Stimulated activated CD4-positive, alpha-beta T cell treated with anti-CD3 and anti-CD28 coated beads, Interleukin-2, amount 100 ng/mL, for 4 hours (primary cell): ENCODE measurements around the gene SRP14.
"Not testable (repeated sequence)": the region's sequence is repeated elsewhere in the genome, so short reads cannot be mapped to it uniquely, and the experiment has no call there.

Source experiments
- DNase-seq: peaks from one replicate; pipeline ENCODE4 v3.0.0-alpha.2; 2020; ENCODE audit warnings: low read depth

Gene SRP14

DNA sequence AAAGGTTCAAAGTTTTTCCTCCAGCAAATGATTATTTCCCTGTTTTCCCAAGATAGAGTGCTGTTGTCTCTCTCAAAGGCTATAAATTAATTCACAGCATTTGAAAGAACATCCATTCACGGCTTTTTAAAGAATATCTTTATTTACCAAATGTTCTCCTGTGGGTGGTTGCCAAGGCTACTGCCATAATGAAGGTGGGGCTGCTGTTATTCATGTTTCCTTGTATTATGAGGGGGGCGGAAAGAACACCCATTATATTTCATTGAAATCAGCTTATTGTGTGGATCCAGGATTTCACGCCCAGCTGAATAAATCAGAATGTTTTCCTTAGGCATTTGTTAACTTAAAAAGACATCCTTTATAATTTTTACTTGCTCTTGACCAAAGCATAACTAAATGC, 10.1 kb downstream of the SRP14 start:
- DNase-seq = no peak

DNA sequence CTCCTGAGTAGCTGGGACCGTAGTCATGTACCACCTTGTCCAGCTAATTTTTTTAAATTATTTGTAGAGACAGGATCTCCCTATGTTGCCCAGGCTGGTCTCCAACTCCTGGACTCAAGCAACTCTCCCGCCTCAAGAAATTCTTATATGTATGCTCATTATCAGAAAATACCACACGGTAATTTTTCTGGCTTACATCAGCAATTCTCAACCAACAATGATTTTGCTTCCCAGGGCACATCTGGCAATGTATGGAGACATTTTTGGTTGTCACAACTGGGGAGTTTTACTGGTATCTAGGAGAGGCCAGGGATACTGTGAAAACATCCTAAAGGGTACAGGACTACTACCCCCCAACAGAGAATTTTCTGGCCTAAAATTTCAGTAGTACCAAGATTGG, 10.8 kb downstream of the SRP14 start:
- no peak for DNase-seq

DNA sequence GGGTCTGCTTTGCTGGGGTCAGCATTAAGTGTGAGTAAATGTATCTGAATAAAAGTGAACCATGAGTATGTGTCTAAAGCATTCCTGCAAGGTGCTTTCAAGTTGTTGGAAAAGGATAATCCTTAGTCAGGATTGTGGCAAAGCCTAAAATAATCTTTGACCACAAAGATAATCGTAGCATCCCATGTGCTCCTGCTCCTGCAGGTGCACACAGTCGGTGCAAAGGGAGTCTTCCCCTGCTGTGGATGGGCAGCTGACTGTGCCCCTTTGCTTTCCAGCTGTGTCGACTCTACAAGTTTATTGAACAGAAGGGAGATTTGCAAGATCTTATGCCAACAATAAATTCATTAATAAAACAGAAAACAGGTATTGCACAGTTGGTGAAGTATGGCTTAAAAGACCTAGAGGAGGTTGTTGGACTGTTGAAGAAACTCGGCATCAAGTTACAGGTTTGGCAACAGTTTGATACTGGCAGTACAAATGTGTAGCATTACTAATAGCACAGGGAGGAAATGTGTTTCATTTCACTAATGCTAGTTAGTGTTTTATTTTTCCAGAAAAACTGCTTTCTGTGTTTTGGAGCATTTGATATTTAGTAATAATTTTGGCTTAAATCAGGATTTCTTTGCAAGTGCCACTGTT, 22.6 kb downstream of the SRP14 start:
- DNase-seq = no peak

DNA sequence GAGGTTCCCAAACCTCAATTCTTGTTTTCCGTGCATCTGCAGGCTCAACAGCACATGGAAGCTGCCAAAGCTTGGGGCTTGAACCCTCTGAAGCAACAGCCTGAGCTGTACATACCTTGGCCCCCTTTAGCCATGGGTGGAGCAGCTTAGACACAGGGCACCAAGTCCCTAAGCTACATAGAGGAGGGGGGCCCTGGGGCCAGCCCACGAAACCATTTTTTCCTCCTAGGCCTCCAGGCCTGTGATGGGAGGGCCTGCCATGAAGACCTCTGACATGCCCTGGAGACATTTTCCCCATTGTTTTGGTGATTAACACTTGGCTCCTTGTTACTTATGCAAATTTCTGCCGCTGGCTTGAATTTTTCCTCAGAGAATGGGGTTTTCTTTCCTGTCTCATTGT, 24.6 kb downstream of the SRP14 start:
- no peak for DNase-seq

DNA sequence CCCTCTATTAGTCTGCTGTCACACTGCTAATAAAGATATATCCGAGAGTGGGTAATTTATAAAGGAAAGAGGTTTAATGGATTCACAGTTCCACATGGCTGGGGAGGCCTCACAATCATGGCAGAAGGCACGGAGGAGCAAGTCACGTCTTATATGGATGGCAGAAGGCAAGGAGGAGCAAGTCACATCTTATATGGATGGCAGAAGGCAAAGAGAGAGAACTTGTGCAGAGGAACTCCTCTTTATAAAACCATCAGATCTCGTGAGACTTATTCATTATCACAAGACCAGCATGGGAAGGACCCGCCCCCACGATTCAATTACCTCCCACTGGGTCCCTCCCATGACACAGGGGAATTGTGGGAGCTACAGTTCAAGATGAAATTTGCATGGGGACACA, 25.6 kb downstream of the SRP14 start:
- not testable (repeated sequence) for DNase-seq

DNA sequence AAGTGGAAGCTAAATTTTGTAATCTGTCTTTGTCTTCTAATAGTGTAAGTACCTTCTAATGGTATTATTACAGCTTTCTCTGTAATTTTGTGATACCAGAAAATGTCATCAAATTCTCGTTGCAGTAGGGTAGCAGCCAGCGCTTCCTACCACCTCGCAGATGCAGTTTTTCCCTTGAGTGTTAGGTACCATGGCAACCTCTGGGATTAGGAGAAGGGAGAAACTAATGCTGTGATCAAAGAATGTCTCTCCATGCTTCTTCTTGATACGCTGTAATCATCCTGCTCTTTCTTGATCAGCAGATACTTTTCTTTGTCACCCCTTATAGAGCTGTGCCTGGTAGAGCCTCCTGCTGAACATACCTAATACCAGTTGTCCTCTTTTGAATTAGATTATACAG, 27.7 kb downstream of the SRP14 start:
- no peak for DNase-seq

DNA sequence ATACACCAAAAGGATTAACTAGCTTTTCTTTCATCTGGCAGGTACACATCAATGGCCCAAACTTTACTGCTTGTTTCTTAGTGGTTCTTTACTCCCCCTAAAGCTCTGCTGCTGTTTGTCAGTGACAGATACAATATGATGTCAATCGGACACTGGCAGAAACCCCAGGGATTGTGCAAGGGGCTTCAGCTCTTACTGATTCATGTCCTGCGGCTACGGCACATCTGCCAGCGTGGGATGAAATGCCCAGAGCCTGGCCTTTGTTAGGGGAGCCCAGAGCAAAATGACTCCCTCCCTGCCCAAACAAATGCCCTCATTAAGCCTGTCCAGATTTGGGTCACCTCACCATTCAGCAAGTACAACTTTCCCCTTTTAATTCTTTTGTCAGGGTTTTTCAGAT, 28.3 kb downstream of the SRP14 start:
- DNase-seq = no peak

DNA sequence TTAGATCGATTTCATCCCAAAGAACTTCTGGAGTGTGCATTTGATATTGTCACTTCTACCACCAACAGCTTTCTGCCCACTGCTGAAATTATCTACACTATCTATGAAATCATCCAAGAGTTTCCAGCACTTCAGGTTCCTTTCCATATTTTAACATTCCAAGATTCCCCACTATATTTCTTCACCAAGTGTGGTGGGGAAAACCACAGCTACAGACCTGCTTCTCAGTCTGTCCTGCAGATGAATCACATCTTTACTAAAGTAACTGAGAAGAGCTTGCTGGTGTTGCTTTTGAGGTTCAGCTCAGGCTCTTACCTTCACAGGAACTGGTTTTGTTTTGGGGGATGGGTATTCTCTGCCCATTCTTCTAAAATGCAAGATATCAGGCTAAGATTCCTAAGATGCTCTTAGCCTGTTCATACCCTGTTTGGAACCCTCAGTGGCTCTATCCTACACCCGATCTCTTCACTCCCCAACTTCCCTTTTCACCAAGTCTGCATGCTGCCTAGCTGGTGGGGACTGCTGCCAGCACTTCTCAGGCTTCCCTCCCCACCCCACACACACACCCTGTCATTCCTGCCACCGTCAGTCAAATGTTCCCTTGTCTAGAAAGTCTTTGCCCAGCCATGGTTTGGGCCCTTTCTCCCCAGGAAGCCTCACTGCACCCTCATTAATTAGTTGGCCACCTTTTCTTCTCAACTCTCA, 30.8 kb downstream of the SRP14 start:
- no peak for DNase-seq

DNA sequence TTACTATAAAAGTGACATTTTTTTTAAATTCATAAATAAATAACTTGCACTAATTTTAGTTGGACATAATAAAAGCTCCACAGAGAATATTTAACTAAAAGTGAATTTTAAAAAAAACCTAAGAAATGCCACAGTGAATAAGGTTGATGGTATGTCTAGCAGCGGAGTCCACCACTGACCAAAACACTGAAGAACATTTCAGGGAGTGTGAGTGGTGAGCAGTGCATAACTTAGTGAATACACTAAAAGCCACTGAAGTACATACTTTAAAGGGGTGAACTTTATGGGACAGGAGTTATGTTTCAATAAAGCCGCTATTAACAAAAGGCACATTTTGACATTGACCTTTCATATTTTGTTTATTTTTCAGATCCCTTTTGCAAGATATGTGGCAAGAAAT, 32.3 kb downstream of the SRP14 start:
- DNase-seq = no peak

DNA sequence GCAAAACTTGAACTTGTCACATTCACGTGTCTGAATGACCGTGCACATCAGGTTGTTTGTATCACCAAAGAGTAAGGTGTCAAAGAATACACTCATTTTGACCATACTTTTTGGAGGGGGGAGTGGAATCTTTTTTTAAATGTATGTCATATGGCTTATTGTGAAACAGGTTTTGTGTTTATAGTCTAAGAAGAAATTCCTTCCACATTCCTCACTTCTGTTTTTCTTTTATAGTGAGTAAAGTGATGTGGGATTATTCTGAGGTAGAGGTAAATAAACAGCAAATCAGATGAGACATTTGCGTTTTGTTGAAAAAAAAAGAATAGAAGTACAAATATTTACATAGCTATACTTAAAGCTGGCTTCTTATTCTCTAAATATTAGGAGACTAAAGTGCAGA, 33.0 kb downstream of the SRP14 start:
- DNase-seq = no peak

DNA sequence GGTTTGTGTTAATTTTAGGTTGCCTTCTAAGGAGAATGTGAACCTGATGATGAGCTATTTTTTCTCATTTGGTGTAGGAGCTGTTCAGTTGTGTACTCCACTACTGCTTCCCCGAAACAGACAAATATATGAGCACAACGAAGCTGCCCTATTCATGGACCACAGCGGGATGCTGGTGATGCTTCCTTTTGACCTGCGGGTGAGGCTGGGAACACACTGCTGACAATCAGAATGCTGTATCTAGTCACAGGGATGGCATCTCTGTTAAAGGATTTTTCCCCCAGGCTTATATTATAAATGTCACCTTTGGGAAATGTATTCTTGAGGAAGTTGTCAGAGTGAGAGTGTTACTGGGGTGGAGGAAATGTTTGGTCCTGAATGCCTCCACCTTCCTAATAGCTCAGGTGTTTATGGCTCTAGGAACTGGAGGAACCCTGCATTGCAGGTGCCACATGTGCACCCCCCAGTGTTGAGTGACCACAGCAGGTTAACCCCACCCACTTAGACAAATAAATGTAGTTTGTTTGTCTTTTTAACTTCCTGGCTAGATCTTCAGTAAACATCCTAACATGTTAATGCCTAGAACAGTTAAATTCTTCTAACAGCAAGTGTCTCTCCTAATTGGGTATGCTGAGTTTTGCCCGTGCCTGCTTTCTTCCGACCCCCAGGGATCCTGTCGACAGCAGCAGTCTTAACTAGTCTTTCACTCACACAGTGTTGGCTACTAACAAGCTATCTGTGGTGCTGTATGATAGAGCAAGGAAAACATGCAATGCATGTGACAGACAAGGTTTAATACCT, 35.7 kb downstream of the SRP14 start:
- DNase-seq = no peak

DNA sequence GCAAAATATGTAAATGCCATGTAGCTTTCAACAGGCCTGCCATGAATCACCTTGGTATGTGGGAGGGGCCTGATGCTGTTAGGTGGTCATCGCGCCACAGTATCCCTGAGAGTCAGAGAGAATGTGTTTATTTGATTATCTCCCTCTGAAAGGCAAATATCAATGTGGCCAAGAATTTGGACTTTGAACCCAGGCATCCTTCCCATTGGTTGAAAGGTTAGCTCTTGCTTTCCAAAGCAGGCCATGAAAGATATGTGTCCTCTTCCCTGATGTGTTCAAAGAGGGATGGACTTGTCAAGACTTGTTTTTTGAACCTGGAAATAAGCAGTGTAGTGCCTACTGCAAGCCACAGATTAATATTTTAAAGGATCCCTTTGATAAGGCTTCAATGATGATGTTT, 36.7 kb downstream of the SRP14 start:
- no peak for DNase-seq

DNA sequence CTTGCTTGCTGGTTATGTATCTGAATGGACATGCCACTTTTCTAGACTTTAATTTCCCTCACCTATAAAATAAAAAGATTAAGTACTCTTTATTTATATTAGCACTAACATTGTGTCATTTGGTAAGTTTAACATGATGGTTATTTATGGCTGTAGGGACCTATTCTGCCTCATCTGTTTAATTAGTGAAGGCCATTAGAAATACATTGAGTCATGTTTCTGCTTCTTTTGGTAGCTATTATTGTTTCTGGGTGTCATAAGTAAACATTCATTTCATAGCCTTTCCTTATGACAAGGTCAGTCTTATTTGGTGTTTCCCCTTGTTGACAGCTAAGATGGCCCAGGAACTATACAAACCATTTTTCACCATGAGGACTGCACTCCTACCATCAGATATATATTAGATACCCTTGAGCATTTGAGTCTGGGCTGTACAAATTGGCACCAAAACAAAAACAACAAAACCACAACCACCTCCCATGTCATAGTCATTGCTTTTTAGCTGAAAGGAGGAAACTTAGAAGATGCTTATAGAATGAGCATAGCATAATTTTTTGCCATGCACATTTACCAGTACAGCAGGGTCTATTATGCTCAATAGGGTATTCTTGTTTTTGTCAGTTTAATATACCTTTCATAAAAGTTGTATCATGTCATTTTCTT, 39.3 kb downstream of the SRP14 start:
- no peak for DNase-seq

DNA sequence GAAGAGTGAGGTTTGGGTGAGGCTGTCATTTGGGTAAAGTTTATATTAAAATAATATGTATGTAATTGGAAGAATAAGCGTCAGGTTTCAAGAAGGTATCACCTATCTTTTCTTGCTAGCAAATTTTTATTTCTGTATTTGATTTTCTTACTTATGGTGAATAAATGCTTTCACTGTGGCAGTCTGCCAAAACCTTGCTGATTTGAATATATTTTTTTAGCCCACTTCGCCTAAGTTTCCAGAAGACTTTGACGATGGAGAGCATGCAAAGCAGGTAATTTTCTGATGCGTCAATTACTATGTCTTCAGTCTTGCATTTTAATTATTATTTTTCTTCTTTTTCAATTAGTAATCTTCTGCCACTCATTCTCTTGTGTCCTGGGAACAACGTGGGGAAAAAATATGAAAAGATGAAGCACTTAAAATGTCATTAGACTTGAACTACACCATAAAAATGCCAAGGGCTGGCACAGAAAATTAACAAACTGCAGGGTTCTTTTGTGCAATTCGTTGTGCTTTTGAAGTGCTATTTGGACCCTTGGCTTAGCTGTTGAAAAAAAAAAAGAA, 40.4 kb downstream of the SRP14 start:
- DNase-seq = no peak

DNA sequence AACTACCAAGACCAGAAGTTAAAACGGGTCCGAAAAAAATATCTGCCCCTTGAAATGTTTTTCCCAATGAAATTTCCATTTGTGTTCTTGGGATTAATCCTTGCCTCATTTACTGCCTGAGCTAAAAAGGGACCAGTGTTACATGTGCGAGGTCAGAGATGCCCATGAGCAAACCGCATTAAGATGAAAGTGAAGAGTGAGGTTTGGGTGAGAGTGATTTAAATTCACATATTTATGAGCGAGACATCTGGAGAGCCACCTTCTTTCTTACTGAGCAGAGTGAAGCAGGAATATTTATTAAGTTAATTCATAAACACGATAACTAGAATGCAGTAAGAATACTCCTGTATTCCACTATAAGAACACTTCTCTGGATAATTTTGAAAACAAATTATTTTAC, 41.3 kb downstream of the SRP14 start:
- no peak for DNase-seq

DNA sequence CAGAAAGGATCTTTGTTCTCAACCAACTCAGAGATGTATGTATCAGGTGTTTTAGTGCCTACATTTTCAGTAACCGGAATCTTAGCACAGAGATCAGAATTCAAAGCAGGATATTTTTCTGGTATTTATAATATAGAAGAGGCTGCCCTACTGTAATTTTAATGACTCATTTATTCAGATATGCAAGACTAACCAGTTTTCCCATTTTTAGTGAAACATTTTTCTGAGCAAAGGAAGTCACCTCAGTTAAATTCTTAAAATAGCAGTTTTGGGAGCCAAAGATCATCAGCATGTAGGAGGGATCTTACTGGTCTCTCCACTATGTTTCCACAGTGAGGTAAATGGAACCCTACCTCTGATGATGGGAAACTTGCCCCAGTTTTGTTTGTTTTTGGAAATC, 42.0 kb downstream of the SRP14 start:
- DNase-seq = no peak

DNA sequence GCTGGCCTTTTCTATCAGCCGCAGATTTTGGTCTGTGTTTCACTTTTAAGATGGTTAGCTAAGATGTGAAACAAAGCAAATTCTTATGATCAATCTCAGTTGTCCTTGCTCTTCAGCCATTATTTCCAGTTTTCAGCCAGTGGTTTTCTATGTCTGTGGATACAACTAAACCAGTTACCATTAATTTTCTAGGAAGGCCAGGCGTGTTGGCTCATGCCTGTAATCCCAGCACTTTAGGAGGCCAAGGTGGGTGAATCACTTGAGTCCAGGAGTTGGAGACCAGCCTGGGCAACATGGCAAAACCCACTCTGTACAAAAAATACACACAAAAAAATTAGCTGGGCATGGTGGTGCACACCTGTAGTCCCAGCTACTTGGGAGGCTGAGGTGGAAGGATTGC, 42.8 kb downstream of the SRP14 start:
- DNase-seq = not testable (repeated sequence)

DNA sequence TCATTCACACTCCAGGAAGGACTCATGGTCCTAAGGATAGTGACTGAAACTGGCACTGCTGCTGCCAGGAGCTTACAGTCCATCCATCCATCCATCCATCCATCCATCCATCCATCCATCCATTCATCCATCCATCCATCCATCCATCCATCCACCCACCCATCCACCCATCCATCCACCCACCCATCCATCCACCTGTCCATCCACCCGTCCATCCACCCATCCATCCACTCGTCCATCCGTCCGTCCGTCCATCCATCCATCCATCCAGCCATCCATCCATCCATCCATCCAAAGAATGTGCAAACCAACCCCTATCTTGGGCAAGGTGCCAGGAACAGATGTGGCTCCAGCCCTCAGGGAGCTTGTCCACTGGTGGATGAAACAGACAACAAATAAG, 46.0 kb downstream of the SRP14 start:
- not testable (repeated sequence) for DNase-seq

DNA sequence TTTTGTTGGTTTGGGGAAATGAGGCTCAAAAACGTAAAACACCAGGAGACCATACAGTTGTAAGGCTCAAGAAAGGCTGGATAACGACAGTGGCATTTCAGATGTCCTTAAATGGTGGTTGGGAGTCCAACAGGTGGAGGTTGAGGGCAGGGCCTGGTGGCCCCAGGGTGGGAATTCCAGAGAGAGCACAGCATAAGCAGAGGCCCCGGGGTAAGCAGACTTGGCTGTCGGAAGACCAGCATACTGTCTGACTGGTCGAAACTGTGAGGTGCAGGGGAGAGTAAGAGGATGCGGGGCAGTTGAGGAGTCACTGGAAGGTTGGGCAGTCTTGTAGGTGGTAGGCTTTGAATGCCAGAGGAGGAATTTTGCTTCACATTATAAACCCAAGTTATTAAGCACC, 48.3 kb downstream of the SRP14 start:
- DNase-seq = no peak

DNA sequence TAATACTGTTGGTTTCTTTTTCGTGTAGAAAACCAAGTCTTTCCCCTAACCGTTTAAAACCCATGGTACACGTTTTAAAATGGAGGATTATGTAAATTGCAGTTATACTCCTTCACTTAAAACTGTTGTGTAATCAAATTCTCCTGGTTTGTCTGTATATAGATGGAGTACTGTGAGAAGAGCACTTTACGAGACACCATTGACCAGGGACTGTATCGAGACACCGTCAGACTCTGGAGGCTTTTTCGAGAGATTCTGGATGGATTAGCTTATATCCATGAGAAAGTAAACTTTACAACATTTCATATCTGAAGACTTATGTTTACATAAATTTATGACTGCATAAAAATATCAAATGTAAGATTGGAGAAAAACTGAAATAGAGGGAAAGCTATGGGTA, 51.2 kb downstream of the SRP14 start:
- no peak for DNase-seq
